Endothelial cell of umbilical vein (primary cell): ENCODE results near the gene CTXND1. TPM values are rescaled to one million over a fixed set of nuclear protein-coding genes. Genes with fewer than 3 reads are reported as not detected.
"Not testable (repeated sequence)": the region's sequence is repeated elsewhere in the genome, so short reads cannot be mapped to it uniquely, and the experiment has no call there.

Source experiments
- BruUV-seq: library from RNA; stranded (reverse); fragments of 400-500 nt; replicated peaks from 2 replicates; lab custom pipeline; 2021; lab: Mats Ljungman, UMichigan
- CTCF ChIA-PET: fragments of 300-600, 350-600 bp; sonication (Branson Sonifier 250); formaldehyde crosslinking; loops from one replicate; lab custom pipeline; 2021; ENCODE audit warnings: antibody characterized with exemption, inconsistent platforms; lab: Charles Lee
- POLR2A ChIA-PET: fragments of 300-600, 350-600 bp; sonication (Branson Sonifier 250); formaldehyde crosslinking; loops from one replicate; lab custom pipeline; 2021; ENCODE audit warnings: antibody characterized with exemption, inconsistent platforms; lab: Charles Lee
- DNase-seq: peaks from one replicate; pipeline ENCODE4 v3.0.0-alpha.2; 2011; ENCODE audit warnings: low read depth, low spot score
- FAIRE-seq: peaks from 2 replicates; lab custom pipeline; 2011; peaks lifted over from hg19 to GRCh38; lab: Jason Lieb, UNC
- H2AFZ ChIP-seq: 2 replicates; pipeline ENCODE4 v1.6.0; 2012; ENCODE audit warnings: low read depth, low read length, control low read depth, inconsistent platforms
- H3K27ac ChIP-seq: 2 replicates; pipeline ENCODE4 v1.5.1; 2011; ENCODE audit warnings: low read depth, mild to moderate bottlenecking, control low read depth, low read length, moderate library complexity; ENCODE audit not compliant: insufficient read depth
- H3K27me3 ChIP-seq, 2 experiments: 2 replicates each; pipeline versions ENCODE4 v1.6.0 to v1.6.1; 2011; ENCODE audit warnings: low read length in 2 of 2, mixed read lengths in 1 of 2; ENCODE audit not compliant: control insufficient read depth in 2 of 2, insufficient read depth in 2 of 2
- H3K36me3 ChIP-seq, 2 experiments: 2 replicates in 1 of 2; 3 replicates in 1 of 2; pipeline ENCODE4 v1.5.1; 2011; ENCODE audit warnings: low read length in 2 of 2, mild to moderate bottlenecking in 1 of 2, moderate library complexity in 1 of 2; ENCODE audit not compliant: control insufficient read depth in 2 of 2, insufficient read depth in 2 of 2; ENCODE audit errors: extremely low read depth in 1 of 2
- H3K4me1 ChIP-seq: 3 replicates; pipeline ENCODE4 v1.5.1; 2011; ENCODE audit warnings: mild to moderate bottlenecking, low read length; ENCODE audit not compliant: control insufficient read depth, insufficient read depth; ENCODE audit errors: extremely low read depth
- H3K4me2 ChIP-seq: 2 replicates; pipeline ENCODE4 v1.6.1; 2011; ENCODE audit warnings: low read length, control low read depth, mixed read lengths; ENCODE audit not compliant: insufficient read depth
- H3K4me3 ChIP-seq, 3 experiments: fragments of 200-600 bp in 1 of 3; sonication (generic), shearing (Covaris generic) in 1 of 3; replicated peaks in 1 of 3; 2 replicates each; pipeline ENCODE4 v1.5.1; 2011 to 2016; ENCODE audit warnings: control low read depth in 3 of 3, low read length in 3 of 3, mild to moderate bottlenecking in 2 of 3, inconsistent platforms in 1 of 3, low read depth in 1 of 3, moderate library complexity in 1 of 3; ENCODE audit not compliant: insufficient read depth in 1 of 3
- H3K79me2 ChIP-seq: 2 replicates; pipeline ENCODE4 v1.6.0; 2012; ENCODE audit warnings: low read length, inconsistent platforms; ENCODE audit not compliant: control insufficient read depth, insufficient read depth
- H3K9ac ChIP-seq: replicated peaks from 2 replicates; pipeline ENCODE3; 2011; ENCODE audit warnings: low read length, control low read depth; ENCODE audit not compliant: insufficient read depth; ENCODE audit errors: extremely low read depth
- H3K9me1 ChIP-seq: replicated peaks from 3 replicates; pipeline ENCODE4 v1.6.0; 2011; ENCODE audit warnings: mild to moderate bottlenecking, low read length; ENCODE audit not compliant: control insufficient read depth, insufficient read depth; ENCODE audit errors: extremely low read depth
- H3K9me3 ChIP-seq: replicated peaks from 2 replicates; pipeline ENCODE4 v1.5.1; 2012; ENCODE audit warnings: low read length, inconsistent platforms; ENCODE audit not compliant: control insufficient read depth, insufficient read depth
- H4K20me1 ChIP-seq: replicated peaks from 2 replicates; pipeline ENCODE3; 2011; ENCODE audit warnings: mild to moderate bottlenecking, low read length; ENCODE audit not compliant: control insufficient read depth, insufficient read depth; ENCODE audit errors: extremely low read depth
- EZH2 ChIP-seq: IDR thresholded peaks from 2 replicates; pipeline ENCODE4 v1.6.1; 2012; ENCODE audit warnings: borderline replicate concordance, low read depth, mild to moderate bottlenecking, moderate library complexity, low read length, inconsistent platforms; ENCODE audit not compliant: severe bottlenecking
- FOS ChIP-seq: IDR thresholded peaks from 2 replicates; pipeline ENCODE4 v1.6.1; 2011; ENCODE audit warnings: mild to moderate bottlenecking, low read length, moderate library complexity, borderline replicate concordance; ENCODE audit not compliant: insufficient read depth
- GATA2 ChIP-seq: IDR thresholded peaks from 2 replicates; pipeline ENCODE4 v1.7.0; 2011; ENCODE audit warnings: low read depth, mild to moderate bottlenecking, moderate library complexity, mixed read lengths, low read length; ENCODE audit not compliant: insufficient read length, insufficient read depth
- JUN ChIP-seq: IDR thresholded peaks from 2 replicates; pipeline ENCODE4 v1.6.1; 2011; ENCODE audit warnings: borderline replicate concordance, low read depth; ENCODE audit not compliant: insufficient read length, insufficient read depth
- MYC ChIP-seq: IDR thresholded peaks from one replicate; pipeline ENCODE4 v1.6.1; 2011; ENCODE audit warnings: mild to moderate bottlenecking, low read depth, low read length
- POLR2A ChIP-seq: IDR thresholded peaks from 2 replicates; pipeline ENCODE4 v1.6.1; 2012; ENCODE audit warnings: low read depth, mild to moderate bottlenecking, control low read depth, low read length
- POLR2AphosphoS5 ChIP-seq: IDR thresholded peaks from 2 replicates; pipeline ENCODE4 v1.6.1; 2012; ENCODE audit warnings: low read depth, mild to moderate bottlenecking, control low read depth, low read length, moderate library complexity; ENCODE audit not compliant: insufficient read depth
- dilution Hi-C: fragments of 300-500 bp; cut with MboI; formaldehyde crosslinking; loops from one replicate; pipeline ENCODE4 v1.15.0; 2019; ENCODE audit warnings: low sequenced_read_pairs; ENCODE audit not compliant: extremely low pct_ligation_motif_present
- intact Hi-C: fragments of 100-400 bp; cut with micrococcal nuclease; formaldehyde crosslinking; loops from one replicate; pipeline ENCODE4 v1.10.0; 2022
- polyA plus RNA-seq, 4 experiments: library from polyadenylated mRNA; depleted of rRNA in 3 of 4; stranded (reverse) in 3 of 4; unstranded in 1 of 4; fragments of >200 nt; gene quantifications; 2 replicates each; pipeline versions ENCODE4 v1.2.1 to v1.2.3, GENCODE V29; 2011 to 2012; ENCODE audit warnings: missing spikeins in 1 of 4
- total RNA-seq: library from RNA; stranded (reverse); gene quantifications from 2 replicates; pipeline ENCODE4 v1.2.3, GENCODE V29; 2021
- TF ChIP-seq, protein P1 (sequence below), 2 donors: IDR thresholded peaks; 1 replicate in 1 of 2; 2 replicates in 1 of 2; pipeline ENCODE4 v1.5.1; 2011; ENCODE audit warnings: low read length in 2 of 2, mild to moderate bottlenecking in 2 of 2, moderate library complexity in 2 of 2, control low read depth in 1 of 2, inconsistent platforms in 1 of 2, low read depth in 1 of 2; ENCODE audit not compliant: insufficient read depth in 1 of 2; ENCODE audit errors: extremely low read depth in 1 of 2
- TF ChIP-seq, protein P2 (sequence below): IDR thresholded peaks from 2 replicates; pipeline ENCODE4 v1.6.1; 2011; ENCODE audit not compliant: insufficient read depth, insufficient read length

The CTXND1 gene
- total and polyA plus RNA-seq, 2 donors (not counting 3 experiments of a cell fraction or from before 2014, with no cell fraction given): not detected

DNA sequence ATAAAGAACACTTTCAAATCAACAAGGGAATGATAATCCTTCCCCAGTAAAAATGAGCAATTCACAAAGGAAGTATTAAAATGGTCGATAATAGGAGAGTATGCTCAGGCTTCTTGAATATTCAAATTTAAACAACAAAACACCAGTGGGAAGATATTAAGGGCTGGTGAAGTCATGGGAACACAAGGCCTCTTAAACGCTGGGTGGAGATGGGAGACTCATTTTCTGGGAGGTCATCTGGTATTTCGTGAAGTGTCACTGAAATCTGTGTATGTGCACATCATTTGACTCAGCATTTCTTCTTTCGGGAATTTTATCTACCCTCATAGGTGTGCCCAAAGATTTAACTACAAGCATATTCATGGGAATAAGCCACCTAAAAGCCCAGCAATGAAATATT is 40.1 kb upstream of the CTXND1 start:
- no peaks in the 10 kb centered on the region for H3K36me3 ChIP-seq
- CTCF ChIA-PET: no interaction called here
- BruUV-seq: no TSS peak
- intact Hi-C loops (no loop called here), dilution Hi-C loops (no loop called here)
- TF ChIP-seq, protein P1, sequence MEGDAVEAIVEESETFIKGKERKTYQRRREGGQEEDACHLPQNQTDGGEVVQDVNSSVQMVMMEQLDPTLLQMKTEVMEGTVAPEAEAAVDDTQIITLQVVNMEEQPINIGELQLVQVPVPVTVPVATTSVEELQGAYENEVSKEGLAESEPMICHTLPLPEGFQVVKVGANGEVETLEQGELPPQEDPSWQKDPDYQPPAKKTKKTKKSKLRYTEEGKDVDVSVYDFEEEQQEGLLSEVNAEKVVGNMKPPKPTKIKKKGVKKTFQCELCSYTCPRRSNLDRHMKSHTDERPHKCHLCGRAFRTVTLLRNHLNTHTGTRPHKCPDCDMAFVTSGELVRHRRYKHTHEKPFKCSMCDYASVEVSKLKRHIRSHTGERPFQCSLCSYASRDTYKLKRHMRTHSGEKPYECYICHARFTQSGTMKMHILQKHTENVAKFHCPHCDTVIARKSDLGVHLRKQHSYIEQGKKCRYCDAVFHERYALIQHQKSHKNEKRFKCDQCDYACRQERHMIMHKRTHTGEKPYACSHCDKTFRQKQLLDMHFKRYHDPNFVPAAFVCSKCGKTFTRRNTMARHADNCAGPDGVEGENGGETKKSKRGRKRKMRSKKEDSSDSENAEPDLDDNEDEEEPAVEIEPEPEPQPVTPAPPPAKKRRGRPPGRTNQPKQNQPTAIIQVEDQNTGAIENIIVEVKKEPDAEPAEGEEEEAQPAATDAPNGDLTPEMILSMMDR (IDR thresholded peaks at IDR 0.05; ENCODE audit: extremely low read depth in 1 of 2, insufficient read depth in 1 of 2, low read depth in 1 of 2, low read length in 2 of 2): no peak
- TF ChIP-seq JUN: no peak
- no peak for TF ChIP-seq FOS
- TF ChIP-seq MYC: no peak
- no peak for TF ChIP-seq EZH2
- no peak for TF ChIP-seq POLR2AphosphoS5
- TF ChIP-seq GATA2: no peak
- TF ChIP-seq, protein P2, sequence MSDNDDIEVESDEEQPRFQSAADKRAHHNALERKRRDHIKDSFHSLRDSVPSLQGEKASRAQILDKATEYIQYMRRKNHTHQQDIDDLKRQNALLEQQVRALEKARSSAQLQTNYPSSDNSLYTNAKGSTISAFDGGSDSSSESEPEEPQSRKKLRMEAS: no peak
- TF ChIP-seq POLR2A: no peak
- no peaks in the 10 kb centered on the region for H3K9me1 ChIP-seq
- H4K20me1 ChIP-seq: no peaks in the 10 kb centered on the region
- no peak overlapping the region for H3K4me2 ChIP-seq
- FAIRE-seq (no peak), DNase-seq (no peak)
- H3K4me3 ChIP-seq: no peak overlapping the region
- POLR2A ChIA-PET: no interaction called here
- H3K27me3 ChIP-seq: no peaks in the 10 kb centered on the region
- no peaks in the 10 kb centered on the region for H3K79me2 ChIP-seq
- H3K4me1 ChIP-seq: no peaks in the 10 kb centered on the region
- no peak overlapping the region for H3K27ac ChIP-seq
- no peak overlapping the region for H3K9ac ChIP-seq
- no peak overlapping the region for H2AFZ ChIP-seq
- no peaks in the 10 kb centered on the region for H3K9me3 ChIP-seq

DNA sequence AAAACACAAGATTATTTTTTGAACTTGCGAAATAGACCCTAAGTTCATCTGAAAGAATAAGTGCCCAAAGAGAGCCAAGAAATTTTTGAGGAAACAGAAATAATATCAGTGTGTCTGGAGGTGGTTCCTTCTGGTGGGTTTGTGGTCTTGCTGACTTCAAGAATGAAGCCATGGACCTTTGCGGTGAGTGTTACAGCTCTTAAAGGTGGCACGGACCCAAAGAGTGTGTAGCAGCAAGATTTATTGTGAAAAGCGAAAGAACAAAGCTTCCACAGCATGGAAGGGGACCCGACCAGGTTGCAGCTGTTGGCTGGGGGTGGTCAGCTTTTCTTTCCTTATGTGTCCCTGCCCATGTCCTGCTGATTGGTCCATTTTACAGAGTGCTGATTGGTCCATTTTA is 38.9 kb upstream of the CTXND1 start:
- dilution Hi-C loops, intact Hi-C loops, H4K20me1 ChIP-seq, CTCF ChIA-PET, H3K4me1 ChIP-seq, H3K9me1 ChIP-seq, H3K4me3 ChIP-seq, H3K27me3 ChIP-seq, H3K9ac ChIP-seq, H3K4me2 ChIP-seq, H3K36me3 ChIP-seq, H2AFZ ChIP-seq, BruUV-seq, H3K79me2 ChIP-seq, POLR2A ChIA-PET, DNase-seq, H3K9me3 ChIP-seq, FAIRE-seq, H3K27ac ChIP-seq: not testable (repeated sequence)
